Esophagus muscularis mucosa (tissue), 3 donors: Measurements from ENCODE around the gene ZBTB37.

Experiments used
- EP300 ChIP-seq: sonication (generic); formaldehyde crosslinking; IDR thresholded peaks from one replicate; pipeline ENCODE4 v1.6.1; 2017; ENCODE audit warnings: antibody characterized with exemption
- POLR2AphosphoS5 ChIP-seq, 2 donors: sonication (generic); formaldehyde crosslinking; IDR thresholded peaks; one replicate each; pipeline ENCODE4 v1.6.1; 2017; ENCODE audit warnings: antibody characterized with exemption in 2 of 2

DNA sequence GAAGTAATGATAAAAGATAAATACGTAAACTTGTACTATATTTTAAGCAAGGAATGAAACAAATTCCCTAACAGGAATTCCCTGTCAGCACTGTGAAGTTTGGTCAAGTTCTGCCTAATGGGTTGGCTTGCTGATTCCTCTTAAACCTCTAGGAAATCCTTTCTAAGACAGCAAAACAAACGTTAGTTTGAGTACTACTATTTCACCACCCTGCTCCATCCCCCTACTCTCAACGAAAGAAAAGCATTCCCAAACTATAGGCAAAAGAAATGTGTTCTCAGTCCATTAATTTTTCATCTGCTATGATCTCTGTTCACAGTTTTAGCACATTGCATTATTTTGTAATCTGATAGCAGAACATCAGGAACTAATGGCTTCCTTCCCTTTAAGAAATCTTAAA lies 32.8 kb downstream of the ZBTB37 start:
- no peak for TF ChIP-seq EP300
- TF ChIP-seq POLR2AphosphoS5 (IDR thresholded peaks at IDR 0.05), result no peak
